ENCODE results near the gene WDR70. TPM values are rescaled to one million over a fixed set of nuclear protein-coding genes. Genes with fewer than 3 reads are reported as not detected.

WDR70 gene
- total RNA-seq, 1 donor from 2014 or later: 43.0 TPM

DNA sequence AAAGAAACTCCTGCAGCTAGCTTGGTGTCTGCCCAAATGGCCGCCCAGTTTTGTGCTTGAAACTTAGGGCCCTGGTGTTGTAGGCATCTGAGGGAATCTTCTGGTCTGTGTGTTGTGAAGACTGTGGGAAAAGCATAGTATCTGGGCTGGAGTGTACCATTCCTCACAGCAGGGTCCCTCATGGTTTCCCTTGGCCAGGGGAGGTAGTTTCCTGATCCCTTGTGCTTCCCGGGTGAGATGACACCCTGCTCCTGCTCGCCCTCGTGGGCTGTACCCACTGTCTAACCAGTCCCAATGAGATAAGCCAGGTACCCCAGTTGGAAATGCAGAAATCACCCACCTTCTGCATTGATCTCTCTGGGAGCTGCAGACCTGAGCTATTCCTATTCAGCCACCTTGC lies 277.9 kb downstream of the WDR70 start:
- H3K27me3 Mint-ChIP-seq: no peaks in the 10 kb centered on the region

DNA sequence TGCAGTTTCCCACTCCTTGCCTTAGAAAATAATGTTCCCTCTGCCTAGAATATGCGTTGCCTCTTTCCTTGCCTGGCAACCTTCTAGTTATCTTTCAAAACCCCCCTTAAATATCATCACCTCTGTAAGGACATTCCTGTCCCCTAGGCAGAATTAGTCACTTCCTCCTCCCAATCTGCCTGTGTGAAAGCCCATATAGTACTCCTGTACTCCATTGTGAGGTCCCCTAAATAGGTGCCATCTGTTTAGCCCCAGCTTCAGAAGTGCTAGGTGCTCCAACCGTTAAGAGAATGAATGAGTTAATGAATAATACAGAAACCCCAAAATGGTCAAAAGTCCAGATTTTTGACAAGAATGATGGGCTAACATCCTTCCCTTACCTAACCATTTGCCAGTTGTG lies 279.3 kb downstream of the WDR70 start:
- peaks cover 14% of the 10 kb centered on the region for H3K4me1 Mint-ChIP-seq (ENCODE audit: low read depth)
- no peak for DNase-seq (ENCODE audit: low spot score, unreplicated experiment)
- TF ChIP-seq, protein P1, sequence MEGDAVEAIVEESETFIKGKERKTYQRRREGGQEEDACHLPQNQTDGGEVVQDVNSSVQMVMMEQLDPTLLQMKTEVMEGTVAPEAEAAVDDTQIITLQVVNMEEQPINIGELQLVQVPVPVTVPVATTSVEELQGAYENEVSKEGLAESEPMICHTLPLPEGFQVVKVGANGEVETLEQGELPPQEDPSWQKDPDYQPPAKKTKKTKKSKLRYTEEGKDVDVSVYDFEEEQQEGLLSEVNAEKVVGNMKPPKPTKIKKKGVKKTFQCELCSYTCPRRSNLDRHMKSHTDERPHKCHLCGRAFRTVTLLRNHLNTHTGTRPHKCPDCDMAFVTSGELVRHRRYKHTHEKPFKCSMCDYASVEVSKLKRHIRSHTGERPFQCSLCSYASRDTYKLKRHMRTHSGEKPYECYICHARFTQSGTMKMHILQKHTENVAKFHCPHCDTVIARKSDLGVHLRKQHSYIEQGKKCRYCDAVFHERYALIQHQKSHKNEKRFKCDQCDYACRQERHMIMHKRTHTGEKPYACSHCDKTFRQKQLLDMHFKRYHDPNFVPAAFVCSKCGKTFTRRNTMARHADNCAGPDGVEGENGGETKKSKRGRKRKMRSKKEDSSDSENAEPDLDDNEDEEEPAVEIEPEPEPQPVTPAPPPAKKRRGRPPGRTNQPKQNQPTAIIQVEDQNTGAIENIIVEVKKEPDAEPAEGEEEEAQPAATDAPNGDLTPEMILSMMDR (IDR thresholded peaks at IDR 0.05; ENCODE audit: unreplicated experiment): no peak
- no peak overlapping the region for H3K4me3 Mint-ChIP-seq (ENCODE audit: low read depth)
- no peaks in the 10 kb centered on the region for H3K27me3 Mint-ChIP-seq
- peaks cover 10% of the 10 kb centered on the region for H3K36me3 Mint-ChIP-seq (ENCODE audit: insufficient read depth)
- H3K9me3 Mint-ChIP-seq (ENCODE audit: low read depth): peaks cover 20% of the 10 kb centered on the region
- H3K27ac Mint-ChIP-seq: no peak overlapping the region

More for the DNA sequence above, 277.9 kb downstream of the WDR70 start:
- no peak for DNase-seq (ENCODE audit: low spot score, unreplicated experiment)
- TF ChIP-seq, protein P1 (IDR thresholded peaks at IDR 0.05; ENCODE audit: unreplicated experiment): no peak
- H3K27ac Mint-ChIP-seq: no peak overlapping the region
- peaks cover 9% of the 10 kb centered on the region for H3K4me1 Mint-ChIP-seq (ENCODE audit: low read depth)
- peaks cover 20% of the 10 kb centered on the region for H3K36me3 Mint-ChIP-seq (ENCODE audit: insufficient read depth)
- peaks cover 30% of the 10 kb centered on the region for H3K9me3 Mint-ChIP-seq (ENCODE audit: low read depth)
- H3K4me3 Mint-ChIP-seq (ENCODE audit: low read depth): no peak overlapping the region

DNA sequence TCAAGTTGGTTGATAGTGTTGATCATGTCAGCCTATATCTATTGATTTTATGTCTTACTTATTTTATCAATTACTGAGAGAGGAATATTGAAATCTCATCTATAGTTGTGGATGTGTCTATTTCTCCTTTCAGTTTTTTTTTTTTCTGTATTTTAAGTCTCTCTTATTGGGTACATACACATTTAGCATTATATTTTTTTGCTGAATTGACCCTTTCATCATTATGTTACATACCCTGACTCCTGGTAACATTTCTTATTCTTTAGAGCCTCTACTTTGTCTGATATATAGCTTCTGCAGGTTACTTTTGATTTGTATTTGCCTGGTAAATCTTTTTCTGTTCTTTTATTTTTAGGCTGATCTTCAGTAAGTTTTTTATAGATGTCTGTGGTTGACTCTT lies 281.2 kb downstream of the WDR70 start:
- Mint-ChIP-seq H3K4me3 (ENCODE audit: low read depth) (no peak overlapping the region), H3K27me3 (no peaks in the 10 kb centered on the region), H3K9me3 (ENCODE audit: low read depth) (peaks cover under 1% of the 10 kb centered on the region), H3K27ac (no peak overlapping the region), H3K4me1 (ENCODE audit: low read depth) (peaks cover 9% of the 10 kb centered on the region), H3K36me3 (ENCODE audit: insufficient read depth) (peaks cover 1% of the 10 kb centered on the region)
- TF ChIP-seq, protein P1 (IDR thresholded peaks at IDR 0.05; ENCODE audit: unreplicated experiment): no peak
- no peak for DNase-seq (ENCODE audit: low spot score, unreplicated experiment)

DNA sequence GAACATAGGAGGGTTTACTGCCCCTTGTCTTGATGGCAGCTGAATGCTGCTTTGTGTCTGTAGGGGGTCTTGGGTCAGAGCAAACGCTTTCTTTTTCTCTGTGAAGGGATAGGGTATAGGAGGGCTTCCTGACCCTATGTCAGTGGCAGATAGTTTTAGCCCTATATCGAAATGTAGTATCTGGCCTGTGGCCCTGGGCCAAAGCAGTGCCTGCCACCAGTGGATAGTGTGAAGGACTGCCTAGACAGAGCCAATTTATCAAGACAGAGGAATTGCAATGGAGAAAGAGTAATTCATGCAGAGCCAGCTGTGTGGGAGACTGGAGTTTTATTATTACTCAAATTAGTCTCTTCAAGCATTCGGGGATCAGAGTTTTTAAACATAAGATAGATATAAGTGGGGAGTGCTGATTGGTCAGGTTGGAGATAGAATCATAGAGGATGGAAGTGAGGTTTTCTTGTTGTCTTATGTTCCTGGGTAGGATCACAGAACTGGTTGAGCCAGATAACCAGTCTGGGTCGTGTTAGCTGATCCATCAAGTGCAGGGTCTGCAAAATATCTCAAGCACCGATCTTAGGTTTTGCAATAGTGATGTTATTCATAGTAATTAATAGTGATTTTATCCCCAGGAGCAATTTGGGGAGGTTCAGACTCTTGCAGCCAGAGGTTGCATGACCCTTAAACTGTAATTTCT lies 282.3 kb downstream of the WDR70 start:
- H3K4me3 Mint-ChIP-seq (ENCODE audit: low read depth): no peak overlapping the region
- H3K4me1 Mint-ChIP-seq (ENCODE audit: low read depth): peaks cover 9% of the 10 kb centered on the region
- no peaks in the 10 kb centered on the region for H3K27me3 Mint-ChIP-seq
- no peak overlapping the region for H3K27ac Mint-ChIP-seq
- TF ChIP-seq, protein P1 (IDR thresholded peaks at IDR 0.05; ENCODE audit: unreplicated experiment): no peak
- no peaks in the 10 kb centered on the region for H3K36me3 Mint-ChIP-seq (ENCODE audit: insufficient read depth)
- H3K9me3 Mint-ChIP-seq (ENCODE audit: low read depth): no peaks in the 10 kb centered on the region
- no peak for DNase-seq (ENCODE audit: low spot score, unreplicated experiment)

DNA sequence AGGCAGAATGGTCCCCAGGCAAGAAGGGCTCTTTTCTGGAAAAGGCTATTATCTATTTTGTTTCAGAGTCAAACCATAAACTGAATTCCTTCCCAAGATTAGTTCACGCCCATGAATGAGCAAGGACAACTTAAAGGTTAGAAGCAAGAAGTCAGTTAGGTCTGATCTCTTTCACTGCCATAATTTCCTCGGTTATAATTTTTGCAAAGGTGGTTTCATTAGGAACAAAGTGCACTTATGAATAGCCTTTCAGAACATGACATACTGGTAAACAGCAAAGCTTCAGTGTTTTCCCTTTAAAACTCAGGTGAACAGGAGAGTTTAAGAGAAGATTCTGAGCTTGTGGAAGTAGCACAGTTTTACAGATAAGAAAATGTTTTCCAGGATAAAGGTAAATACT lies 282.8 kb downstream of the WDR70 start:
- Mint-ChIP-seq H3K27me3 (no peaks in the 10 kb centered on the region), H3K27ac (no peak overlapping the region), H3K4me1 (ENCODE audit: low read depth) (peaks cover 9% of the 10 kb centered on the region), H3K36me3 (ENCODE audit: insufficient read depth) (no peaks in the 10 kb centered on the region), H3K9me3 (ENCODE audit: low read depth) (no peaks in the 10 kb centered on the region), H3K4me3 (ENCODE audit: low read depth) (no peak overlapping the region)
- TF ChIP-seq, protein P1 (IDR thresholded peaks at IDR 0.05; ENCODE audit: unreplicated experiment): no peak
- DNase-seq (ENCODE audit: low spot score, unreplicated experiment): no peak
